RPMI8226 (cell line): Measurements from ENCODE around the gene ADIPOR2.

Source experiments
- DNase-seq: peaks from one replicate; pipeline ENCODE4 v3.0.0-alpha.2; 2015

ADIPOR2 gene

GRCh38 chr12:1779783-1780182 lies 88.9 kb downstream of the ADIPOR2 start:
- DNase-seq, result no peak

GRCh38 chr12:1781772-1782171 lies 90.9 kb downstream of the ADIPOR2 start:
- no peak for DNase-seq

GRCh38 chr12:1782215-1782614 lies 91.3 kb downstream of the ADIPOR2 start:
- no peak for DNase-seq

GRCh38 chr12:1787714-1788113 lies 96.8 kb downstream of the ADIPOR2 start:
- no peak for DNase-seq

GRCh38 chr12:1790444-1790843 lies 99.6 kb downstream of the ADIPOR2 start:
- no peak for DNase-seq

GRCh38 chr12:1791104-1791841 lies 100.4 kb downstream of the ADIPOR2 start:
- DNase-seq, result peak; percentile 70

GRCh38 chr12:1792406-1792805 lies 101.5 kb downstream of the ADIPOR2 start:
- DNase-seq, result no peak

- no peak for DNase-seq
Measured at GRCh38 chr12:1793426-1794210, 102.7 kb downstream of the ADIPOR2 start.

- DNase-seq, result no peak
Measured at GRCh38 chr12:1794440-1795090, 103.7 kb downstream of the ADIPOR2 start.

- DNase-seq, result no peak
Measured at GRCh38 chr12:1795221-1795784, 104.4 kb downstream of the ADIPOR2 start.

- peak; percentile 96 for DNase-seq
Measured at GRCh38 chr12:1795785-1796514, 105.1 kb downstream of the ADIPOR2 start.

GRCh38 chr12:1796515-1797010 lies 105.7 kb downstream of the ADIPOR2 start:
- DNase-seq, result peak; percentile 55

- peak; percentile 42 for DNase-seq
Measured at GRCh38 chr12:1797011-1797901, 106.4 kb downstream of the ADIPOR2 start.

- DNase-seq, result no peak
Measured at GRCh38 chr12:1797991-1798640, 107.2 kb downstream of the ADIPOR2 start.

- no peak for DNase-seq
Measured at GRCh38 chr12:1798641-1799020, 107.8 kb downstream of the ADIPOR2 start.

- no peak for DNase-seq
Measured at GRCh38 chr12:1799051-1799881, 108.4 kb downstream of the ADIPOR2 start.

- DNase-seq, result no peak
Measured at GRCh38 chr12:1799882-1800400, 109.1 kb downstream of the ADIPOR2 start.

GRCh38 chr12:1800401-1801302 lies 109.8 kb downstream of the ADIPOR2 start:
- peak; percentile 48 for DNase-seq
